K562 (cell line): ENCODE results near the gene AKT2. TPM values are rescaled to one million over a fixed set of nuclear protein-coding genes. Genes with fewer than 3 reads are reported as not detected.

Experiments used
- ARNT ChIP-seq, 2 experiments: fragments of 450-650 bp; IDR thresholded peaks; 2 replicates each; pipeline ENCODE4 v1.6.1; 2016; ENCODE audit warnings: mild to moderate bottlenecking in 1 of 2
- ATF6 ChIP-seq: sonication (generic); formaldehyde crosslinking; IDR thresholded peaks from 2 replicates; pipeline ENCODE4 v1.4.0; 2020; ENCODE audit warnings: mild to moderate bottlenecking, missing genetic modification reagents
- BDP1 ChIP-seq: IDR thresholded peaks from 3 replicates; pipeline ENCODE4 v1.6.1; 2011; ENCODE audit not compliant: insufficient read length, insufficient read depth
- CREM ChIP-seq: IDR thresholded peaks from 2 replicates; pipeline ENCODE4 v1.6.1; 2014; ENCODE audit warnings: antibody characterized with exemption, low read depth
- MAZ ChIP-seq, 2 experiments: fragments of 450-650 bp in 1 of 2; sonication (generic) in 1 of 2; formaldehyde crosslinking; IDR thresholded peaks in 1 of 2; conservative IDR thresholded peaks in 1 of 2; 2 replicates each; pipeline versions ENCODE4 v1.4.0 to v1.5.0; 2020; ENCODE audit warnings: mild to moderate bottlenecking in 1 of 2, missing genetic modification reagents in 1 of 2
- MEF2A ChIP-seq: IDR thresholded peaks from 2 replicates; pipeline ENCODE4 v1.6.1; 2011; ENCODE audit warnings: low read depth, mild to moderate bottlenecking, low read length, moderate library complexity; ENCODE audit not compliant: control insufficient read depth
- NFIC ChIP-seq: fragments of 450-650 bp; IDR thresholded peaks from 2 replicates; pipeline ENCODE4 v1.6.1; 2017; ENCODE audit warnings: mild to moderate bottlenecking, inconsistent platforms
- PREB ChIP-seq: sonication (generic); formaldehyde crosslinking; IDR thresholded peaks from 2 replicates; pipeline ENCODE4 v1.8.1; 2023; ENCODE audit warnings: mild to moderate bottlenecking, missing genetic modification reagents
- SMARCA5 ChIP-seq: fragments of 450-650 bp; IDR thresholded peaks from 2 replicates; pipeline ENCODE4 v1.6.1; 2016
- STAT6 ChIP-seq: sonication (generic); formaldehyde crosslinking; IDR thresholded peaks from 2 replicates; pipeline ENCODE4 v1.8.1; 2023; ENCODE audit warnings: mild to moderate bottlenecking, missing genetic modification reagents
- ZNF512 ChIP-seq: IDR thresholded peaks from 2 replicates; pipeline ENCODE4 v1.6.1; 2016; ENCODE audit warnings: missing genetic modification characterization, missing compliant biosample characterization
- polyA plus RNA-seq, 8 experiments: library from polyadenylated mRNA; depleted of rRNA in 4 of 8; stranded (reverse) in 5 of 8; unstranded in 3 of 8; fragments of >200 nt; fragmentation: Nextera tagmentation in 2 of 8; fragmentation: Illumina TruSeq in 1 of 8; extraction: Ambion mirVana in 2 of 8; extraction: Trizol in 1 of 8; gene quantifications; 2 replicates each; pipeline versions ENCODE4 v1.2.1 to v1.2.3, GENCODE V29; 2011 to 2014; ENCODE audit warnings: inconsistent platforms in 1 of 8, missing spikeins in 1 of 8
- total RNA-seq, 7 experiments: library from RNA; depleted of rRNA in 6 of 7; stranded (reverse); fragments of >200 nt in 6 of 7; fragmentation: Illumina TruSeq in 2 of 7; extraction: Trizol in 2 of 7; gene quantifications; 2 replicates each; pipeline versions ENCODE4 v1.2.1 to v1.2.3, GENCODE V29; 2011 to 2021; ENCODE audit warnings: low replicate concordance in 1 of 7

Gene AKT2
- total and polyA plus RNA-seq, 9 of the 15 experiments (the other 6 are each of a cell fraction or from before 2014, with no cell fraction given): 1.1 to 132 (median 67.7) TPM

- 0 out of 2 replicates have a peak, but pooled peaks have one; percentile 76 for TF ChIP-seq PREB
- no peak for TF ChIP-seq NFIC
- 0 out of 2 replicates have a peak, but pooled peaks have one; percentile 43 for TF ChIP-seq ATF6 (CRISPR knock-in tag)
- TF ChIP-seq MEF2A: no peak
- TF ChIP-seq MAZ (CRISPR knock-in tag; conservative IDR thresholded peaks at IDR 0.05 in 1 of 2, IDR thresholded peaks at IDR 0.05 in 1 of 2): peak in 1 of 2 experiments; percentile 18; a peak in 1 of 4 replicates
- TF ChIP-seq SMARCA5: peak; percentile 92
- peak; percentile 95 for TF ChIP-seq CREM
- TF ChIP-seq ZNF512: no peak
- TF ChIP-seq STAT6 (CRISPR knock-in tag): peak; percentile 93; the same call in 1 of the 2 replicates
- no peak for TF ChIP-seq BDP1
- TF ChIP-seq ARNT (IDR thresholded peaks at IDR 0.05): peak; percentile 29 to 71; a peak in 1 of 4 replicates
Observed at GRCh38 chr19:40285353-40286234, 449 bp upstream of the AKT2 start (continued).
